CD14-positive monocyte (primary cell): ENCODE results near the gene C9orf50. TPM values are rescaled to one million over a fixed set of nuclear protein-coding genes. Genes with fewer than 3 reads are reported as not detected.

Experiments used
- DNase-seq, 3 donors: peaks; one replicate each; pipeline ENCODE4 v3.0.0-alpha.2; 2011 to 2022
- H2AFZ ChIP-seq: 2 replicates; pipeline ENCODE4 v1.6.0; 2012; ENCODE audit warnings: mild to moderate bottlenecking, low read depth, low read length, inconsistent platforms; ENCODE audit not compliant: insufficient read depth, poor library complexity, severe bottlenecking
- H3K27ac ChIP-seq, 2 donors: 1 replicate in 1 of 2; 2 replicates in 1 of 2; pipeline ENCODE4 v1.5.1; 2012 to 2013; ENCODE audit warnings: low read length in 2 of 2, control low read depth in 1 of 2, inconsistent platforms in 1 of 2, low read depth in 1 of 2, mild to moderate bottlenecking in 1 of 2
- H3K27me3 ChIP-seq, 2 donors: one replicate each; pipeline versions ENCODE4 v1.6.0 to v1.6.1; 2011 to 2013; ENCODE audit warnings: low read length in 2 of 2; ENCODE audit not compliant: control insufficient read depth in 2 of 2, insufficient read depth in 2 of 2
- H3K36me3 ChIP-seq, 2 donors: replicated peaks in 1 of 2; 1 replicate in 1 of 2; 2 replicates in 1 of 2; pipeline versions ENCODE4 v1.5.1 to v1.6.1; 2012 to 2013; ENCODE audit warnings: low read length in 2 of 2, control low read depth in 1 of 2, inconsistent platforms in 1 of 2, mild to moderate bottlenecking in 1 of 2; ENCODE audit not compliant: insufficient read depth in 2 of 2, control insufficient read depth in 1 of 2
- H3K4me1 ChIP-seq, 2 donors: 1 replicate in 1 of 2; 2 replicates in 1 of 2; pipeline versions ENCODE4 v1.5.1 to v1.6.1; 2012 to 2013; ENCODE audit warnings: low read length in 2 of 2, control low read depth in 1 of 2, inconsistent platforms in 1 of 2, mild to moderate bottlenecking in 1 of 2, moderate library complexity in 1 of 2; ENCODE audit not compliant: insufficient read depth in 2 of 2, control insufficient read depth in 1 of 2
- H3K4me2 ChIP-seq: replicated peaks from 2 replicates; pipeline ENCODE3; 2012; ENCODE audit warnings: low read length, moderate library complexity, mild to moderate bottlenecking; ENCODE audit not compliant: poor library complexity, severe bottlenecking; ENCODE audit errors: extremely low read depth
- H3K4me3 ChIP-seq, 3 experiments: fragments of 200-600 bp in 1 of 3; sonication (generic) in 1 of 3; replicated peaks in 1 of 3; 1 replicate in 2 of 3; 2 replicates in 1 of 3; pipeline ENCODE4 v1.5.1; 2011 to 2013; ENCODE audit warnings: low read length in 3 of 3, mild to moderate bottlenecking in 3 of 3, control low read depth in 2 of 3, low read depth in 2 of 3, inconsistent platforms in 1 of 3, moderate library complexity in 1 of 3
- H3K79me2 ChIP-seq: 2 replicates; pipeline ENCODE4 v1.6.0; 2012; ENCODE audit warnings: mild to moderate bottlenecking, control low read depth, inconsistent platforms, low read length, moderate library complexity; ENCODE audit not compliant: insufficient read depth
- H3K9ac ChIP-seq: 2 replicates; pipeline ENCODE4 v1.6.0; 2017; ENCODE audit warnings: low read length, mild to moderate bottlenecking; ENCODE audit not compliant: insufficient read depth, poor library complexity, severe bottlenecking
- H3K9me3 ChIP-seq, 2 donors: replicated peaks in 1 of 2; 1 replicate in 1 of 2; 2 replicates in 1 of 2; pipeline versions ENCODE4 v1.5.1 to v1.6.1; 2012 to 2013; ENCODE audit warnings: low read length in 2 of 2, control low read depth in 1 of 2; ENCODE audit not compliant: control insufficient read depth in 1 of 2, insufficient read depth in 1 of 2
- H4K20me1 ChIP-seq: 2 replicates; pipeline ENCODE4 v1.6.0; 2012; ENCODE audit warnings: mild to moderate bottlenecking, low read length, control low read depth, moderate library complexity; ENCODE audit not compliant: insufficient read depth
- H3K27ac Mint-ChIP-seq, 7 donors: one replicate each; pipeline ENCODE4 v1.8.0; 2020; ENCODE audit warnings: mild to moderate bottlenecking in 7 of 7, mixed read lengths in 7 of 7, moderate library complexity in 6 of 7, inconsistent platforms in 2 of 7
- H3K27me3 Mint-ChIP-seq, 3 donors: one replicate each; pipeline ENCODE4 v1.8.0; 2021 to 2022; ENCODE audit warnings: low read depth in 3 of 3, mild to moderate bottlenecking in 3 of 3, mixed read lengths in 3 of 3, moderate library complexity in 3 of 3, inconsistent platforms in 1 of 3
- H3K36me3 Mint-ChIP-seq, 2 donors: one replicate each; pipeline ENCODE4 v1.8.0; 2020; ENCODE audit warnings: mixed read lengths in 2 of 2, inconsistent platforms in 1 of 2, mild to moderate bottlenecking in 1 of 2
- H3K4me1 Mint-ChIP-seq: one replicate; pipeline ENCODE4 v1.8.0; 2020; ENCODE audit warnings: mild to moderate bottlenecking, mixed read lengths
- H3K4me3 Mint-ChIP-seq, 2 donors: one replicate each; pipeline ENCODE4 v1.8.0; 2020; ENCODE audit warnings: mild to moderate bottlenecking in 2 of 2, mixed read lengths in 2 of 2, moderate library complexity in 1 of 2
- H3K9me3 Mint-ChIP-seq, 7 donors: one replicate each; pipeline ENCODE4 v1.8.0; 2020 to 2022; ENCODE audit warnings: mixed read lengths in 7 of 7, mild to moderate bottlenecking in 6 of 7, moderate library complexity in 6 of 7, inconsistent platforms in 2 of 7
- WGBS: methylation state at CpG from one replicate; pipeline ENCODE4 v1.1.5; 2013; ENCODE audit warnings: missing lambda C conversion rate; ENCODE audit not compliant: insufficient coverage; 5-methylcytosine and 5-hydroxymethylcytosine counted together
- intact Hi-C, 2 donors: fragments of 100-400 bp; cut with micrococcal nuclease; formaldehyde crosslinking; loops; one replicate each; pipeline versions ENCODE4 v1.15.0 to v1.15.1; 2023
- polyA plus RNA-seq, 3 donors: library from polyadenylated mRNA; depleted of rRNA in 1 of 3; unstranded in 2 of 3; stranded (reverse) in 1 of 3; fragments of 300-500 nt in 2 of 3; fragments of >200 nt in 1 of 3; fragmentation: Illumina TruSeq in 2 of 3; gene quantifications; 1 replicate in 2 of 3; 2 replicates in 1 of 3; pipeline ENCODE4 v1.2.3, GENCODE V29; 2012 to 2021
- TF ChIP-seq, protein P1 (sequence below): fragments of 200-600 bp; IDR thresholded peaks from one replicate; pipeline ENCODE4 v1.8.0; 2022; ENCODE audit warnings: antibody characterized with exemption, mild to moderate bottlenecking

C9orf50 gene
- polyA plus RNA-seq, 3 donors = not detected

DNA sequence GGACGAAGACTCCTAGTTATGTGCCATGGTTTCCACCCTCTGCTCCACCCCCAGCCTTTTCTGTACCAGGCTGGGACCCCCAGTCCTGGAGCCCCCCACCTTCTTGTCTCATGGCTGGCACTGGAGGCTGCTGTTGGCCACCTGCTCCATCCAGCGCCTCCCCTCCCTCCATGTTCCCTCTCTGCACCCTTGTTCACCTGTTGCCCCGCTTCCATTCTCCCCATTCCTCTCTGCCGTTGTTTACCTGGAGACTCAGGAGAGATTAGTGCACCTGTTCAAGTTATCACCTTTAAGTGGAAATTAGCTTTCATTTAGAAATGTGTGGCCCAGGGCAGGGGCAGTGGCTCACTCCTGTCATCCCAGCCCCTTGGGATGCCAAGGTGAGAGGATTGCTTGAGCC is 12.3 kb upstream of the C9orf50 start:
- no peaks in the 10 kb centered on the region for H3K9me3 ChIP-seq
- H3K36me3 ChIP-seq = peaks cover 50 to 85% of the 10 kb centered on the region in 2 donors
- H3K27ac ChIP-seq = no peak overlapping the region
- Mint-ChIP-seq H3K27ac (peak overlapping the region in 2 of 7 donors; percentile 63 to 68), H3K4me1 (peaks cover 25% of the 10 kb centered on the region), H3K36me3 (peaks cover 56 to 84% of the 10 kb centered on the region in 2 donors), H3K9me3 (no peaks in the 10 kb centered on the region), H3K27me3 (no peaks in the 10 kb centered on the region), H3K4me3 (no peak overlapping the region)
- DNase-seq = no peak
- H3K4me2 ChIP-seq = no peak overlapping the region
- no peak overlapping the region for H3K9ac ChIP-seq
- TF ChIP-seq, protein P1, sequence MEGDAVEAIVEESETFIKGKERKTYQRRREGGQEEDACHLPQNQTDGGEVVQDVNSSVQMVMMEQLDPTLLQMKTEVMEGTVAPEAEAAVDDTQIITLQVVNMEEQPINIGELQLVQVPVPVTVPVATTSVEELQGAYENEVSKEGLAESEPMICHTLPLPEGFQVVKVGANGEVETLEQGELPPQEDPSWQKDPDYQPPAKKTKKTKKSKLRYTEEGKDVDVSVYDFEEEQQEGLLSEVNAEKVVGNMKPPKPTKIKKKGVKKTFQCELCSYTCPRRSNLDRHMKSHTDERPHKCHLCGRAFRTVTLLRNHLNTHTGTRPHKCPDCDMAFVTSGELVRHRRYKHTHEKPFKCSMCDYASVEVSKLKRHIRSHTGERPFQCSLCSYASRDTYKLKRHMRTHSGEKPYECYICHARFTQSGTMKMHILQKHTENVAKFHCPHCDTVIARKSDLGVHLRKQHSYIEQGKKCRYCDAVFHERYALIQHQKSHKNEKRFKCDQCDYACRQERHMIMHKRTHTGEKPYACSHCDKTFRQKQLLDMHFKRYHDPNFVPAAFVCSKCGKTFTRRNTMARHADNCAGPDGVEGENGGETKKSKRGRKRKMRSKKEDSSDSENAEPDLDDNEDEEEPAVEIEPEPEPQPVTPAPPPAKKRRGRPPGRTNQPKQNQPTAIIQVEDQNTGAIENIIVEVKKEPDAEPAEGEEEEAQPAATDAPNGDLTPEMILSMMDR = no peak
- H3K4me3 ChIP-seq = no peak overlapping the region
- 100% methylated on average over 1 of the region's 4 CpGs for WGBS
- no peaks in the 10 kb centered on the region for H3K27me3 ChIP-seq
- H3K79me2 ChIP-seq = peaks cover 58% of the 10 kb centered on the region
- no peak overlapping the region for H2AFZ ChIP-seq
- H3K4me1 ChIP-seq = peaks cover 0 to 6% of the 10 kb centered on the region in 2 donors
- peaks cover 95% of the 10 kb centered on the region for H4K20me1 ChIP-seq
- intact Hi-C loops = no loop called here

DNA sequence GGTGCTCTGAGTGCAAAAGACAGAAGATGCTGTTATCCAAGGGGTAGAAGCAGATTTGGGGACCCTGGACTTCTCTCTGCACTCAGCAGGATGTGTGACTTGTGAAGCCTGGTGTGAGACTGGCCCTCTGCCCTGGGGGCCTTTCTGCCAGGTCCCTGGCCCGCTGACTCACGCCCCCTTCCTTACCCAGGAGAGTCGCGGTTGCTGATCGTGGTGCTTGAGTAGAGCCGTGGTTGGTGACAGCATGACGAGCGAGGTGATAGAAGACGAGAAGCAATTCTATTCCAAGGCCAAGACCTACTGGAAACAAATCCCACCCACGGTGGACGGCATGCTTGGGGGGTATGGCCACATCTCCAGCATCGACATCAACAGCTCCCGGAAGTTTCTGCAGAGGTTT is 11.6 kb upstream of the C9orf50 start:
- Histone ChIP-seq H3K9ac (no peak overlapping the region), H3K79me2 (peaks cover 66% of the 10 kb centered on the region), H3K27ac (peak overlapping the region in 1 of 2 donors; percentile 4), H3K36me3 (peaks cover 44 to 78% of the 10 kb centered on the region in 2 donors), H4K20me1 (peaks cover 95% of the 10 kb centered on the region), H3K4me3 (no peak overlapping the region), H3K4me1 (peaks cover 7 to 13% of the 10 kb centered on the region in 2 donors), H3K9me3 (no peaks in the 10 kb centered on the region), H3K4me2 (no peak overlapping the region), H2AFZ (no peak overlapping the region), H3K27me3 (no peaks in the 10 kb centered on the region)
- Mint-ChIP-seq H3K36me3 (peaks cover 51 to 78% of the 10 kb centered on the region in 2 donors), H3K27me3 (no peaks in the 10 kb centered on the region), H3K27ac (peak overlapping the region in 3 of 7 donors; percentile 27 to 46 (median 27)), H3K4me1 (peaks cover 24% of the 10 kb centered on the region), H3K9me3 (no peaks in the 10 kb centered on the region), H3K4me3 (no peak overlapping the region)
- intact Hi-C loops = no loop called here
- TF ChIP-seq, protein P1 = no peak
- WGBS = 92% methylated on average over 2 of the region's 13 CpGs
- no peak for DNase-seq
